HG03039 (cell line): ENCODE results near the gene SPCS3.
A peak's percentile ranks its signal among the peaks of the same experiment; 100 is the strongest.
"Not testable (repeated sequence)": the region's sequence is repeated elsewhere in the genome, so short reads cannot be mapped to it uniquely, and the experiment has no call there.

Experiments used
- ATAC-seq: cut with Tn5 transposase; IDR thresholded peaks from one replicate; pipeline ENCODE4 v1.9.1; 2021; ENCODE audit warnings: mild to moderate bottlenecking, moderate library complexity; ENCODE audit not compliant: unreplicated experiment

The SPCS3 gene

DNA sequence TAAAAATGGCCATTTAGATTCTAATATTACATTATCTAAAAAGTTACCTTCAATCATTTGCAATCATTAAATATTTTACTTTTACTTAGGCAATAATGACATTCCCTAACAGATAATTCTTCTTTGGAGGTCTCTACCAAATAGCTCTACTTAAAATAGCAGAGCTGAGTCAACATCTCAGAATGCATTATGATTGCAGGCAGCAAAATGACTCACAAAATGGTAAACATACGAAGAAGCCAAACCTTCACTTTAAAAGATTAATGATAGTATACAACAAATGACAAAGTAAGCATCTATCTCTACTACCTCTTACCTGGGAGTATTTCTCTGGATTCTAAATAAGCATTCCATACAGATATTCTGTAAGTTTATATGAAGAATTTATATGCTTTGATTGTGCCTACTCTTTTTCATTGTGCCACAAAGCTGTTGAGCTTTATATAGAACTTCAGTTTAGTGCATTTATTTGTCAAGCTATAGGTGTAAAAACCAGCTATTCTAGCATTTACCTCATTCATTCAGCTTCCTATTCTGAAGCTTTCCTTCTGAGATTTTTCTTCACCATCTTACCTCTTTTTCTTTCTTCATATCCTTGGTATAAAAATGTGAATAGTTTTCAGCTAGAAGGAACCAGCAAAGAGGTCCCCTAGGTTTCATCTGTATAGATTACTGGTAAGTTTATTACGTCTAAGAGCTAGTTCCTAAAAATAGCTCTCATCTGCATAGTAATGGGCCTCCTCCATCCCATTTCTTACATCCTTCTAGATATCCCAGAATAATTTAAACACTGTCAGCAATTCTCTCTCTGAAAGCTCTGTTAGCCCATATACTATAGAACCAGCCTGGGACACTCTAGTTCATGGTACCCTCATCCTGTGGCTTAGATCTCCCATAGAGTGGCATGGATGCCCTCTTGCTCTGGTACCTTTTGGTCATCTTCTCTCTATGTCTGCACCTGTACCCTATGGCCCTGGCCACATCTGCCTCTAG is 17.2 kb upstream of the SPCS3 start:
- ATAC-seq: no peak

DNA sequence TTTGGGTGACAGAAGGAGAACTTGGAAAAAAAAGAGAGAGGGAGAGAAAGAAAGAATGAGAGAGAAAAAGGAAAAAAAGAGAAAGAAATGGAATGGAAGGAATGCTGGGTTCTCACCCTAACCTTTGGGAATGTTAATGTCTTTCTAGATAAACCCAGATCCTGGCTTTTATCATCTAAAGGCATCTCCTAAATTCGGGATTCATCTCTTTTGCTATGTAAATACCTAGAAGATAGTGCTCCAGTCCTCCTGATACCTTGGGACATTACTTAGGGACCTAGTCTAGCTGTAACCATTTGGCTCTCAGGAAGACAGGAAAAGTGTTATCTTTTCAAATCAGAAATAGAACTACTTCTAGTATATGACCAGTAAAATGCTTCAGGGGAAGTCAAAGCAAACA is 15.8 kb upstream of the SPCS3 start:
- ATAC-seq: no peak

DNA sequence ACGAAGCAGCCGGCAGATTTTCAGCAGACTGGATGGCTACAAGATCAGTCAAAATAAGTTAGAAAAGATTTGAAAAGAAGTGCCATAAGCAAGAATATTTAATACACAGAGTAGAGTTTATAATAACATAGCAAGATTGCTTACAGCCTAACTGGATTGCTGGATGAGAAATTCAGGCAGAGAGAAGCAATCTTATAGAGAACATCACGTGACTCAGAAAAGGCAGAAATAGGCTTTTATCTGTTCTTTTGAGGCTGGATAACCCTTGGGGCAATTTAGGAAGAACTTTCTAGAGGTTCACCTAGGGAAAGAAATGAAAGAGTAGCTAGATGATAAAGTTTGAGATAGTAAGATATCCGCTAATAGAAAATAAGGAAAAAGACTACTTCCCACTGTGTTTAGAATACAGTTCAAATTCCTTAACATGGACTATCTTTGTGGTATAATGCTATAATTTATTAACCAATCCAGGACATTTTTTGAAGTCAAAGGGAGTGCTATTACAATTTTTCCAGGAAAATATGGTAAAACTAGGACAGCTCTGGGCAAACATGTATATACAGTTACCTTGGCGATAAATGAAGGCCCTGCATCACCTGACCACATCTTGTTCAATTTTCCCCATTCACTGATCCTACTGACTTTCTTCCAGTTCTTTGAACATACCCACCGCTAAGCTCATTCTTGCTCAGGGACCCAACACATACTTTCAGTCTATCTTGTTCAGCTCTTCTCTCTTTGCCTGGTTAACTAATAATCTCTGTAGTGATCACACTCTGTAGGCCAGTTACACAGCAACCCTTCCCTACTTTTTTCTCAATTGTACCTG is 12.7 kb upstream of the SPCS3 start:
- ATAC-seq: no peak

DNA sequence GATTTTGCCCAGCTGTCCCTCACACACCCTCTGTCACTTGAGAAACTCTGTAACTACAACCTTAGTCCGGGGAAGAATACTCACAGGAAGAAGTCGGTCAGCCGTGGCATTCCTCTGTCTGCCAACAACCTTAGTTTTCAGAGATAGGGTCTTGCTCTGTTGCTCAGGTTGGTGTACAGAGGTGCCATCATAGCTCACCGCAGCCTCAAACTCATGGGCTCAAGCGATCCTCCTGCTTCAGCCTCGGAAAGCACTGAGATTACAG is 12.2 kb upstream of the SPCS3 start:
- ATAC-seq: no peak

DNA sequence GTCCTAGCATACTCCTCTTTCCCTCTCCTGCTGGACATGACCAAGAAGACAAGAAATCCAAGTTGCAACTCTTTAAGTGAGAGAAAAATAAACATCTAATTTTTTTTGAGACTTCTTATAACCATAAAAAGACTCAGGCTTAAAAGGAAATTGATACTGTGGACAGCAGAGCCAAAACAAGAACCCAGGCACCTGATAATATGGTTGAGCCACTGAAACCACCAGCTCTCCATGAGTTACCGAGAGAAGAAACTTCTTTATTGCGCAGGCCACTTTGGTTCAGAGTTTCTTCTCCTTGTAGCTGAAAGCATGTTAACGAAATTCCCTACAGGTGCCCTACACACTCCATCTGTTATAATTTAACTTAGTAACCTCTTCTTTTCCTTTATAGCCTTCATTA is 11.3 kb upstream of the SPCS3 start:
- no peak for ATAC-seq

DNA sequence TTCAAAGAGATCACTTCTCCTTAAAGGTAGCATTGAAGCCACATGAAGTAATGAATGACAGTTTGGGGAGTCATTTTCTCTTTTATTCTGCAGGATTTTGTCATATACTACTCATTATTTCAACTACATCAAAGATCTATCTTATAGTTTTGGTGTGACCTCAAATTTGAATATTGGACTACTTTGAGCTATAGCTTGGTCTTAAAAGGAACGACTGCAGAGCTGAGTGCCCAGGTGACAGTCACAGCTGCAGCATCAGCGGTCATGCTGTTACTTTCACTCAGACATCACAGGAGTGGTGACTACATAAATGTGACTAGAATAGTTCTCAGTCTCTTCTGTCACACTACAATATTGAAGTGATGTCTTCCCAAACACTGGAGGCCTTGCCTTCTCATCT is 10.7 kb upstream of the SPCS3 start:
- ATAC-seq: peak; percentile 99

DNA sequence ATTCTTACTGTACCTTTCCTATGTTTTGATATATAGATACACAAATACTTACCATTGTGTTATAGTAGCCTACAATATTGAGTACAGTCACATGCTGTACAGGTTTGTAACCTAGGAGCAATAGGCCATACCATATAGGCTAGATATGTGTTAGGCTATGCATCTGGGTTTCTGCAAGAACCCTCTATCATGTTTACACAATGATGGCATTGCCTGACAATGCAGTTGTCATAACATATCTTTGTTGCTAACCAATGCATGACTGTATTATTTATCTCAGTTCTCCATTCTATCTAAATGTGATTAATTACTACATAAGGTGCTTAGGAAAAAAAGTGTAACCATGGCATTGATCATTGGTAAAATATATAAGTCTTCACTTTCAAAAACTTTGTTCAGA is 10.0 kb upstream of the SPCS3 start:
- ATAC-seq: no peak

DNA sequence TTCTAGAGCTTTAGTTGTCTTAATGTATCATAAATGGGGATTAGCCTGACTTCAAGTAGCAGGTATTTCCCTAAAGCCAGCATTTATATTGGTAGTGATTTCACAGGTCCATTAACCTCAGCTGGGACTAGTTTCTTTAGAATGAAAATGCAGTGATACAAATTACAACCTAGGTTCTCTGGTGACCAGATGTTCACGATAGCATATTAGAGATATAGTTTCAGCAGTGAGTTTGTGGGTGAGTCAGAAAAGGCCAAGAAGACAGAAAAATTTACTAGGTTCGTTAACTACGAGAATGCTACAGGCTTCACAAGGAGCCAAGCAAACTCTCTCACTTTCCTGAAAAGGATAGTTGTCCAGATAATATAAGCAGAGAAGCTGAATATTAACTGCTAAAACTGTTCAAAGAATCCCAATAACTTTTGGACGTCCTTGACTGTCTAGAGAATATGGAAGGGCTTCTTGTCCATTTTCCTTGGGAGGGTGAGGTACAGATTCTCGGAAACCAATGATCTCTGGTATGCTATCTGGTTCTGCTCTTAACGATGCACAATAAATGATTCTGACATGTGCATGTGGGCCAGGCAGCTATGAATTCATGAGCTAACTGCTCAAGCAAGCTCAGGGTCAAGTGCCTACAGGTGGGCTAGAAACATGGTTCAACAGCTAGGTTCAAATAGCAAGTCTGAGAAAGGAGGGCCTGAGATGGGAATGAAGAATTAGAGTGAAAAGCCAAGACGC is 6.0 kb upstream of the SPCS3 start:
- ATAC-seq: no peak

DNA sequence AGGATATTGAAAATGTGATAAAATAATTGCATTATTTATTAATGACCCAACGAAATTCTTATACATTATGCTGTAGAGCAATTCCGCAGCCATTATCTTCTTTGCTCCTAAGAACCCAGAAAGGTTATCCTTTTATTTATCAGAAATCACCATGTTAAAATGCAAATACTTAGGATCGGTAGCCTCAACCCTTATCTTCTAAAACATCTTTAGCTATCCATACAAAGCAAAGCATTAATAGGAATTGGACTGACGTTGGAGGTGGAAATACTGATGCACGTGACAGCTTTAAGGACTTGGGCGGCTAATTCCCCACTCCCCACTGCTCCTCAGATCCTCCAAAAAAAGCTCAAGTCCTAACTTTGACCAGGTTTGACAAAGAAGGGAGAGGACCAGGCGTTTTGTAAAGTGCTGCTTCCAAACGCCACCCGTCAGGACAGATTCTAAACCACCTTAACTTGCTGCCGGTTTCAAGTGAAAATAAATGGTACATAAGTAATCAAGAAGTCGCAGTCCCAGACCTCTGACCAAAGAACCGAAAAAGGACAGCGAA is 539 bp upstream of the SPCS3 start:
- ATAC-seq: no peak

DNA sequence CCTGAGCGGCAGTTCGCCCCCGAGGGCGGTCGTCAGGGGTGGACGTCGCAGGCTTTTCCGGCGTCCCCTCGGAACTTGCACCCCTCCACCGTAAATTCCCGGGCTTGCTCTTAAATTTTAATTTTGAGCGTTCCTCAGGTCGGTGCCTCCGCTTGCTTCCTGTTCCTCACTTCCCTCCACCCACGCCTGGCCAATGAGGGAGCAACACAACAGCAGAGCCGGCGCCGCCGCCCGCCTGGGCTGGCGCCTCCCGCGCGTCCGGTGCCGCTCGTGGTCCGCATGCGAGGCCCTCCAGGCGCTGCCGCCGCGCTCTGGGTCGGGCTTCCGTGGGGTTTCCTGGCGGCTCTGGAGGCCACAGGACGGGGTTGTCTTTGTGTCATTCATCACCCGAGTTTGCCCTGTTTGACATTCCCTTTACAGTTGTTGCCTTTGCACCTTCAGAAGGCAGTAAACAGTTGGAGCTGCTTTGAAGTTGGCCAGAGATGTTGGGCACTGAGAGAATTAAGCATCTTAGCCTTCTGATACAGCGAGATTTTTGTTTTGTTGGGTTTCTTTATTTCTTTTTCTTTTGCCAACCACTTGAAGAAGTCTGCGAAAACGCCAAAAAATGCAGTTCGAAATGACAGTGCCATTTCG is 692 bp downstream of the SPCS3 start:
- peak; percentile 75 for ATAC-seq

DNA sequence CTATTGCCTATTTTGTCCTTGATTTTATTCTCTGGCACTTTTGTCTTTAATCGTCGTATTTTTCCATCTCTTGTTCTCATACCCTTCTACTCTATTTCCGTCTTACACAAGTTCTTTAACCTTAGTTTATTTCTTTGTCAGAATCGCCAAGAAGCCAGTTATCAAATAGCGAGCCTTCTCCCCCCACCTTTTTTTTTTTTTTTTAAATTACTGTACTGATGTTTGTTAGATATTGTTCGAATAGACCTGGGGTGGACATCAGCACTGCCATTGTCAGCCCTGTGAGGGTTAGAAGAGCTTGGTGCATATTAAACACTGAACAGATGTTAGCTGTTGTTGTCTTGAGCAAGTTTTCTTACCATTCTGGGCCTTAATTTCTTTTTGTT is 1.2 kb downstream of the SPCS3 start:
- ATAC-seq: no peak

DNA sequence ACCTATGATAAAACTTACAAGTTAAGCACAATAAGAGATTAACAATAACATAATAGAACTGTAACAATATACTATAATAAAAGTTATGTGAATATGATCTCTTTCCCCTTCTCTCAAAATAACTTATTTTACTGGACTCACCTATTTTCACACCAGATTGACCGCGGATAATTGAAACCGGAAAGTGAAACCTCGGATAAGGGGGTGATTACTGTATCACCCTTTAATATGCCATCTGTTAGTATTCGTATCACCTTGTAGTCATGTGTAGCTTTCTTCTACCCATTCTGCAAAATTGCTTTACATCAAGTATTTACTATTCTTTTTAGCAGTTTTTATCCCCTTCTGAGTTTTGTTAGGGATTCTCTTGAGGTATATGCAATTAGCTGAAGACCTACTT is 1.8 kb downstream of the SPCS3 start:
- no peak for ATAC-seq

DNA sequence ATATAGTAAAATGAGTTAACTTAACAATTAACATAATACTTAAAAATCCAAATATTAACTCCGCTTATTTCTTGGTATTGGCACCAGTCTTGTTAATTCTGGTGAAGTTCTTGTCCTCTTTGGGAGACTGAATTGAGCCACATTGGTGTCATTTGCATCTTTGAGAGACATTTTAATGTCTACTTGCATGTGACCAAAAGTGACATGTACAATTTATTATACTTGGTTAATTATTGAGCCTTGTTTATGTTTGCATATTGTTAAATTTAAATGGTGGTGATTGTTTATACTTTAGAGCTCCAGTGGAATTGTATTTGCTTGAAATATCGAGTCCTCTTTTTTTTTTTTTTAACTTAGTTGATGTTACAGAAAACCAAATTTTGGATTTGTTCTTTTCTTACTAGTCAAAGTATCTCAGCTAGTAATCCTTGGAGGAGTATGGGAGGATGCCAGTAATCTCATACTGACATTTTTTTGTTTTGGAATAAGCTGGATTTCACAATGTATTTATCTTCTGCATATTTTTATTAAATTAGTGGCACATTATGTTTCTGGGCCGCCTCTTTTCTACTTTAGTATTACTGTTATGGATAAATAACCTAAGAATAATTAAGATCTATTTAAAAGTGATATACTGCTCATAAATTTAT is 3.9 kb downstream of the SPCS3 start:
- ATAC-seq: no peak

DNA sequence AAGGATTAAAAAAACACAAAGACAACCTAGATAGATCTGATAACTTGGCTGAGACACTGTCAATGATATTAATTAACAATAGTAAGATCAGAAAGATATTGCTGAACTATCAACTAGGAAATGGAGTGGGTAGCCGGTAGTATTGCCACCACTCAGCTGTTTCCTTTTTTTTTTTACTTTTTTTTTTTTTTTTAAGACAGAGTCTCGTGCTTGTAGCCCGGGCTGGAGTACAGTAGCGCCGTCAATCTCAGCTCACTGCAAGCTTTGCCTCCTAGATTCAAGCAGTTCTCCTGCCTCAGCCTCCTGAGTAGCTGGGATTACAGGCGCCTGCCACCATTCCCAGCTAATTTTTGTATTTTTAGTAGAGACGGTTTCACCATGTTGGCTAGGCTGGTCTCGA is 5.1 kb downstream of the SPCS3 start:
- ATAC-seq: not testable (repeated sequence)

DNA sequence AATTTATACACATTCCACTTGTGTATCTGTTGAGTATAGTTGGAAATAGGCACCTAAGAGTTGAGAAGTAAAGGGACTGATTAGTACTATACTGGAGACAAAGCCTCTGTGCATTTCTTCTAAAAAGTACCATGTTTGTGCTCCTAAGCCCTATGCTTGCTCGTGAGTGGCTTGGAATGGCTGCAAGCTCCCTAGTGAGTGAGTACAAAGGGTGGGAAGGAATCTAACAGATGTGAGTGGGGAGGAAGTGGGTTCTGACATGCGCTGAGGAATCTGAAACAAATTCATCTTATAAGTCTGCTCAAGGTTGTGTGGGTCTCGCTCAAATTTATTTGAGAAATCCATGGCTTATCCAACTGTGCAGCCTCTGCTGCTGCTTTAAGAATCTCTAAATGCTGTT is 13.3 kb downstream of the SPCS3 start:
- ATAC-seq: no peak

DNA sequence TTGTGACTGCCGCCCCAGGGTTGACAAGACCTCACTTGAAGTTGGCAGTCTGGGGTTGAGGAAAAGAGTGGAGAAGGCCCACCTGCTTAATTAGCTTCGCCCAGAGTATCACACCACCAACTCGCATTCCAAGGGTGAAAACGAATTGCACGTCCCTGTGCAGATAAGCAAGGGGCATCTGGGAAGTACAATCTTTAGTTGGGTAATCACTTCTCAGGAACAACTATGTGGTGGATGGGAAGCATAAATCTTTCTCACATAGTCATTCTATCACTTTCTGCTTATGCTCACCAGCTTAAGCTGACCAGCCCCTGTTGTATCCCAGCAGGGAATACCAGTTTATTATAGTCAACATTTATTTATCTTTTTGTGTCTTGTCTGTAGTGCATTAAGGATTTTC is 14.3 kb downstream of the SPCS3 start:
- no peak for ATAC-seq

DNA sequence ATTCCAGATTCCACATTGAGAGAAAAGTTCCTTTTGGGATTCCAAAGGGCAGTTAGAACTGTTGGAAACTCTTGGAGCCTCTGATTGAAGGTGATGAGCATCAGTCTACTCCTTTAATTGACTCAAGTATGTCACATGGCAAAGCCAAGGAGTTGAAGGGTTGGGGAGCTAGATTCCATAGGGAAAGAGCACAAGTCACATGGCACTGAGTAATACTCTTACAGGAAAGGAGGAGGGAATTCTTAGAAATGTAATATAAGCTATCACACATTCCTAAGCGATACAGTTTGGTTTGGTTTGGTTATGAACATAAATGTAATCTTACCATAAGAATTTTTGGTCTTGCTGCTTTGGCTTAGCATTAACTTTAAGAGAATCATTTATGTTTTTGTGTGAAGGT is 15.7 kb downstream of the SPCS3 start:
- ATAC-seq: no peak

DNA sequence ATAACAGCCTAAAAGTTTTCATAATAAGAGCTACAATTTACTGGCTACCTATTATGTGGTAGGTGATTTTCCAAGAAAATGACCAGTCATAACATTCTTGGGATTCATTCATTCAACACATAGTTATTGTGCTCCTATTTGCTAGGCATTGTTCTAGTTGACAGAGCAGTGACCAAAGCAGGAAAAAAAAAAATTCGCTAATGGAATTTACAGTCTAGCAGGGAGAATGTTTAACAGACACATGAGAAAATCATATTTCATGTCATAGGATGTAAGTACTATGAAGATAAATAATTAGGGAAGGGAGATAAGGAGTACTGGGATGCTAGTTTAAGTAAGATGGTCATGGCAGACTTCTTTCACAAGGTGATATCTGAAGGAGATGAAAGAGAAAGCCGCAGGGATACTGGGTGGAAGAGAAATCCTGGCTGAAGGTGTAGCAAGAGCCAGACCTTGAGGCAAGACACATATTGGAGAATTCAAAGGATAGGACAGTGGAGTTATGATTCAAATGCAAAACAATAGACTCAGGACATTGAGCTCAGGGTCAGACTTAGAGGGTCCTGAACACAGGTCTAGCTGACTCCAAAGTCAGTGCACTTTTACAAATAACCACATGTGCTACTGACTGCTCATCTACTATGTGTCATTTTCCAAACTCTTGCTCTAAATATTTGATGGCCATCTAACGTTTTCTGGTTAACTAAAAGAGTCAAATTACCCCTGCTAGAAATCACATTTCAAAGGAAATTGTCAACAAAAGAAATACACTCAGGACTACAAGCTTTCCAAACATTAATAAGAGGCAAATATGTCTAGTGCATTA is 20.4 kb downstream of the SPCS3 start:
- ATAC-seq: no peak

DNA sequence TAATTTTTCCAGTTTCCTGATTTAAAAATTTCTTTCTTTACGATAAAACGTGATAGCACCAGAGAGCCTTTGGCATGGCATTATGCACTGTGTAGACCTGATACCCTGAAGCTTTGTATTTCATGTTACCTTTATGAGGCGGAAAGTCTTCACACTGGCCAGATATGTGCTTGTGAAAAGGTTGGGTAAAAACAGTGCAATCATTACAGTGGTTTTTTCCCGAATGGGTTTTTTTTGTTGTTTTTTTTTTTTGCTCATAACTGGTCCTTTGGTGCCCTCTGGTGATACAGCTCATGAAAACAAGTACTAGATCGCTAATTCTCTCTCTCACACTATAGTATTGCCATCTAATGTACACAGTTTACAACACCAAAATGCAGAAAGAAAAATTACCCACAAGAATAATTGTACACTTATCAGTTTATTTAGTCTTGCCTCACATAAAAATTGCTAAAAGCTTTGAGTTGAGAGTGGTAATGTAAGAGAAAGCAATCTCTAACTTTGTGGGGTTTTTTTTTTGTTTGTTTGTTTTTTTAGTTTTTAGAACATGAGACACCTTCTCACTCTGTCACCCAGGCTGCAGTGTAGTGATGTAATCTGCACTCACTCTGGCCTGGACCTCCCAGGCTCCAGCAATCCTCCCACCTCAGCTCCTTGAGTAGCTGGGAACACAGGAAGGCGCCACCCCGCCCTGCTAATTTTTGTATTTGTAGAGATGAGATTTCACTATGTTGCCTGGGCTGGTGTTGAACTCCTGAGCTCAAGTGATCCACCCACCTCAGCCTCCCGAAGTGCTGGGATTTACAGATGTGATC is 21.3 kb downstream of the SPCS3 start:
- no peak for ATAC-seq
